OCI-LY7 (cell line): ENCODE data around the gene AFG3L2. TPM values are rescaled to one million over a fixed set of nuclear protein-coding genes. Genes with fewer than 3 reads are reported as not detected.

ENCODE experiments used
- BruUV-seq: library from RNA; stranded (reverse); fragments of 400-500 nt; replicated peaks from 2 replicates; lab custom pipeline; 2021; lab: Mats Ljungman, UMichigan
- CTCF ChIA-PET: fragments of 300-600 bp; sonication (Branson Sonifier 250); formaldehyde crosslinking; loops from one replicate; lab custom pipeline; 2022; ENCODE audit warnings: antibody characterized with exemption; ENCODE audit not compliant: unreplicated experiment; lab: Charles Lee
- POLR2A ChIA-PET: fragments of 300-600 bp; sonication (Branson Sonifier 250); formaldehyde crosslinking; loops from one replicate; lab custom pipeline; 2022; ENCODE audit warnings: antibody characterized with exemption; lab: Charles Lee
- DNase-seq: peaks from one replicate; pipeline ENCODE4 v3.0.0-alpha.2; 2015; ENCODE audit warnings: low spot score
- H2AFZ ChIP-seq: fragments of 200-600 bp; sonication (generic), shearing (Covaris generic); 2 replicates; pipeline ENCODE4 v1.6.1; 2014; ENCODE audit warnings: mild to moderate bottlenecking, antibody characterized with exemption, low read length, moderate library complexity
- H3K27ac ChIP-seq: fragments of 200-600 bp; sonication (generic); 2 replicates; pipeline ENCODE4 v1.5.1; 2014; ENCODE audit warnings: mixed run types, low read depth, mild to moderate bottlenecking, moderate library complexity, low read length, inconsistent platforms; ENCODE audit not compliant: poor library complexity, severe bottlenecking
- H3K36me3 ChIP-seq: fragments of 200-600 bp; sonication (generic); 2 replicates; pipeline ENCODE4 v1.6.1; 2014; ENCODE audit warnings: mild to moderate bottlenecking, antibody characterized with exemption, low read length, moderate library complexity, mixed read lengths; ENCODE audit not compliant: insufficient read depth
- H3K4me1 ChIP-seq: fragments of 200-600 bp; sonication (generic); 2 replicates; pipeline ENCODE4 v1.5.1; 2014; ENCODE audit warnings: mild to moderate bottlenecking, low read length; ENCODE audit not compliant: insufficient read depth, poor library complexity, severe bottlenecking
- H3K4me2 ChIP-seq: fragments of 200-600 bp; sonication (generic); 2 replicates; pipeline ENCODE4 v1.6.1; 2014; ENCODE audit warnings: mild to moderate bottlenecking, low read length
- H3K4me3 ChIP-seq: fragments of 200-600 bp; sonication (generic); 2 replicates; pipeline ENCODE4 v1.5.1; 2014; ENCODE audit warnings: mild to moderate bottlenecking, low read depth, low read length; ENCODE audit not compliant: poor library complexity, severe bottlenecking
- H3K79me2 ChIP-seq: fragments of 200-600 bp; sonication (generic); 2 replicates; pipeline ENCODE4 v1.6.1; 2016; ENCODE audit warnings: low read depth, mild to moderate bottlenecking, low read length, moderate library complexity, mixed read lengths; ENCODE audit not compliant: insufficient read depth
- H3K9me2 ChIP-seq: fragments of 200-600 bp; sonication (generic); 2 replicates; pipeline ENCODE4 v1.6.1; 2016; ENCODE audit warnings: mild to moderate bottlenecking, low read length, mixed read lengths; ENCODE audit not compliant: insufficient read depth
- H3K9me3 ChIP-seq: fragments of 200-600 bp; sonication (generic); 2 replicates; pipeline ENCODE4 v1.6.1; 2014; ENCODE audit warnings: mild to moderate bottlenecking, mixed run types, low read length, mixed read lengths
- H4K20me1 ChIP-seq: fragments of 200-600 bp; sonication (generic); 2 replicates; pipeline ENCODE4 v1.6.1; 2014; ENCODE audit warnings: mild to moderate bottlenecking, antibody characterized with exemption, low read length, moderate library complexity, mixed read lengths; ENCODE audit not compliant: insufficient read depth
- CTCF ChIP-seq: fragments of 200-600 bp; sonication (generic); conservative IDR thresholded peaks from 2 replicates; pipeline ENCODE4 v1.5.1; 2014; ENCODE audit warnings: mild to moderate bottlenecking, antibody characterized with exemption, low read length, moderate library complexity, mixed read lengths
- EZH2phosphoT487 ChIP-seq: fragments of 200-600 bp; sonication (generic); IDR thresholded peaks from 2 replicates; pipeline ENCODE4 v1.6.1; 2018; ENCODE audit warnings: low read depth, borderline replicate concordance, mild to moderate bottlenecking, mixed run types, antibody characterized with exemption, low read length, moderate library complexity, mixed read lengths
- intact Hi-C: fragments of 100-400 bp; cut with micrococcal nuclease; formaldehyde crosslinking; loops from one replicate; pipeline ENCODE4 v1.10.0; 2022; ENCODE audit not compliant: unreplicated experiment
- total RNA-seq, 2 experiments: library from RNA; depleted of rRNA in 1 of 2; stranded (reverse); fragments of >200 nt in 1 of 2; shearing (Covaris generic) in 1 of 2; gene quantifications; 2 replicates each; pipeline ENCODE4 v1.2.3, GENCODE V29; 2014 to 2022

Gene AFG3L2
- total RNA-seq, 2 experiments from 2014 or later: 44.8 to 72.7 TPM

- no peaks in the 10 kb centered on the region for H4K20me1 ChIP-seq
- no peak overlapping the region for H3K4me2 ChIP-seq
- BruUV-seq: no TSS peak
- H3K79me2 ChIP-seq: no peaks in the 10 kb centered on the region
- TF ChIP-seq EZH2phosphoT487: no peak
- no peak for TF ChIP-seq CTCF
- no peak overlapping the region for H3K4me3 ChIP-seq
- ChIA-PET CTCF (no interaction called here), POLR2A (interaction anchor here (0.7 to 1.1 kb wide), 2 partner anchors 10 to 1341 kb away, joined by 3 to 4 read pairs; no protein-coding TSS in a partner anchor)
- DNase-seq: no peak
- no peak overlapping the region for H2AFZ ChIP-seq
- H3K4me1 ChIP-seq: peaks cover 22% of the 10 kb centered on the region
- no peak overlapping the region for H3K27ac ChIP-seq
- intact Hi-C loops: loop anchor here (5.0 kb wide), 1 partner anchor 637 kb away; the partner anchor contains the start of gene SEH1L
- peaks cover 19% of the 10 kb centered on the region for H3K9me3 ChIP-seq
- no peaks in the 10 kb centered on the region for H3K9me2 ChIP-seq
- H3K36me3 ChIP-seq: no peaks in the 10 kb centered on the region
Observed at GRCh38 chr18:12310762-12311161, 66.3 kb downstream of the AFG3L2 start.

GRCh38 chr18:12309683-12310198 lies 67.3 kb downstream of the AFG3L2 start:
- H3K9me2 ChIP-seq: no peaks in the 10 kb centered on the region
- no peaks in the 10 kb centered on the region for H3K79me2 ChIP-seq
- intact Hi-C loops: loop anchor here (5.0 kb wide), 1 partner anchor 638 kb away; the partner anchor contains the start of gene SEH1L
- H3K4me3 ChIP-seq: no peak overlapping the region
- no peaks in the 10 kb centered on the region for H4K20me1 ChIP-seq
- no peaks in the 10 kb centered on the region for H3K36me3 ChIP-seq
- no peak overlapping the region for H3K4me2 ChIP-seq
- H3K27ac ChIP-seq: no peak overlapping the region
- H3K9me3 ChIP-seq: peaks cover 19% of the 10 kb centered on the region
- no peak for TF ChIP-seq CTCF
- no peak for TF ChIP-seq EZH2phosphoT487
- peaks cover 11% of the 10 kb centered on the region for H3K4me1 ChIP-seq
- ChIA-PET CTCF (interaction anchor here (0.5 kb wide), 1 partner anchor 345 kb away, joined by 3 read pairs; no protein-coding TSS in a partner anchor), POLR2A (no interaction called here)
- DNase-seq: no peak
- BruUV-seq: no TSS peak
- H2AFZ ChIP-seq: no peak overlapping the region

GRCh38 chr18:12308386-12309100 lies 68.5 kb downstream of the AFG3L2 start:
- Histone ChIP-seq H3K4me1 (no peaks in the 10 kb centered on the region), H3K79me2 (no peaks in the 10 kb centered on the region), H3K9me2 (no peaks in the 10 kb centered on the region), H4K20me1 (no peaks in the 10 kb centered on the region), H3K27ac (no peak overlapping the region), H3K9me3 (peaks cover 19% of the 10 kb centered on the region), H3K36me3 (no peaks in the 10 kb centered on the region), H3K4me3 (no peak overlapping the region), H3K4me2 (no peak overlapping the region), H2AFZ (no peak overlapping the region)
- CTCF ChIA-PET: no interaction called here
- intact Hi-C loops: no loop called here
- no peak for TF ChIP-seq EZH2phosphoT487
- no peak for TF ChIP-seq CTCF
- POLR2A ChIA-PET: no interaction called here
- BruUV-seq: no TSS peak
- no peak for DNase-seq
